ENCODE results near the gene ULK1.

Gene ULK1

DNA sequence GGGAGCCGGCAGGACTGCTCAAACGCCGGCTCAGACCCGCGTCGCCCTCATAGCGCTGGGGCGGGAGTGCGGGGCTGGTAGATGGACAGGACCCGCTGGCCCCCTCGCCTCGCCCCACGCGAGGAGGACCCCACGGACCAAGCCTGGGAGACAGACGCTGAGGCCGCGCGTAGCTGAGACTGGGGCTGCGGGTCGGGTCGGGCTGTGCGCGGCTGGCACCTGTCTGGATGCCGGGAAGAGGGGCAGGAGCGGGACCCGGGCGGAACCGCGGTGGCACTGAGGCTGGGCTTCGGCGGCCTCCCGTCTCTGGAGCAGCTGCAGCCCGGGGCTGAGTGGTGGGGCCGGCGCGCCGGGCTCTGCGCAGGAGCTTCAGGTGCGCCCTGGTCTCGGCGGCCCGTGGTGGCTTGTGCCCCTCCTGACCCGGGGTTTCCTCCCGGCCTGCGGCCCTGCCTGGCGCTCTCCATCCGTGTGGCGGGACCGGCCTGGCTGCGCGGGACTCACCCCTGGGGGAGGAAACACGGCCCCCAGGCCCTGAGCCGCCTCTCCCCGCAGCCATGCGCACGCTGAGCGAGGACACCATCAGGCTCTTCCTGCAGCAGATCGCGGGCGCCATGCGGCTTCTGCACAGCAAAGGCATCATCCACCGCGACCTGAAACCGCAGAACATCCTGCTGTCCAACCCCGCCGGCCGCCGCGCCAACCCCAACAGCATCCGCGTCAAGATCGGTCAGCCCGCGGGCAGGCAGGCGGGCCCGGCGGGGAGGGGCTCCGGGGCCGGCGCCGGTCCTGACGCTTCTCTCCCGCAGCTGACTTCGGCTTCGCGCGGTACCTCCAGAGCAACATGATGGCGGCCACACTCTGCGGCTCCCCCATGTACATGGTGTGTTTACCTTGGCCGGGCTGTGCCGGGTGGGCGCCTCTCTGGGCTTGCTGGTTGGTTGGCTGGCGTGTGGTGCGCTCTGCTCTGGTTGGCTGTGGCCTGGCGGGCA is 14.0 kb downstream of the ULK1 start:
- DNase-seq (ENCODE audit: low read depth in 2 of 2): no peak

- no peak for DNase-seq (ENCODE audit: low read depth in 2 of 2)
Observed at GRCh38 chr12:131909081-131909751, 14.8 kb downstream of the ULK1 start.

GRCh38 chr12:131909752-131910219 is 15.4 kb downstream of the ULK1 start:
- no peak for DNase-seq (ENCODE audit: low read depth in 2 of 2)

DNA sequence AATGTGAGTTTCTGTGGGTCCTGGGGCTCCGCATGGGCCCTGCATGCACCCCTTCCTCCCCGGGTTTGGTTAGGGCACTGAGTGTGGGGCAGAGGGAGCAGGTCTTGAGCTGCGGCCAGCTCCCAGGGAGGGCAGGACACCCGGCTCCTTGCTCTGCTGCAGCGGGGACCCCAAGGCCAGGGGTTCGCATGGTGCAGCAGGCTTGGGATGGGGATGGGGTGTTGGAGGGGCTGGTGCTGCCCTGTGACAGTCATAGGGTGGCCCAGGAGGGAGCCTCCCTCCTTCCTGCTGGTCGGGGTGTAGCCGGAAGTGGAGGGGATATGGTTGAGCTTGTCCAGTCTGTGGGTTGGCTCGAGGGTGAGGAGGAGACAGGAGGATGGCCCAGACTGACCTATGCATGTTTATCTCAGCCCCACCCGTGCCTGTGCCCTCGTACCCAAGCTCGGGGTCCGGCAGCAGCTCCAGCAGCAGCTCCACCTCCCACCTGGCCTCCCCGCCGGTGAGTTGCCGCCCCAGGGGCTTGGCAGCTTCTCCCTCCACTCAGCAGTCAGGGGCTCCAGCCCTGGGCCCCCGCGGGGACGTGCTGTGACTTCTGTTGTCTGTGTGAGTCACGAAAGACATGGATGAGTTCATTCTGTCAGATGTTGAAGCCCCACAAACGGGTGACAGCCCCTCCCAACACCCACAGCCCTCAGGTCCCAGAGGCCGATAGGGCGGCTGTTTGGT is 16.0 kb downstream of the ULK1 start:
- DNase-seq (ENCODE audit: low read depth in 2 of 2): no peak

GRCh38 chr12:131911028-131911650 is 16.7 kb downstream of the ULK1 start:
- DNase-seq (ENCODE audit: low read depth in 2 of 2): no peak

DNA sequence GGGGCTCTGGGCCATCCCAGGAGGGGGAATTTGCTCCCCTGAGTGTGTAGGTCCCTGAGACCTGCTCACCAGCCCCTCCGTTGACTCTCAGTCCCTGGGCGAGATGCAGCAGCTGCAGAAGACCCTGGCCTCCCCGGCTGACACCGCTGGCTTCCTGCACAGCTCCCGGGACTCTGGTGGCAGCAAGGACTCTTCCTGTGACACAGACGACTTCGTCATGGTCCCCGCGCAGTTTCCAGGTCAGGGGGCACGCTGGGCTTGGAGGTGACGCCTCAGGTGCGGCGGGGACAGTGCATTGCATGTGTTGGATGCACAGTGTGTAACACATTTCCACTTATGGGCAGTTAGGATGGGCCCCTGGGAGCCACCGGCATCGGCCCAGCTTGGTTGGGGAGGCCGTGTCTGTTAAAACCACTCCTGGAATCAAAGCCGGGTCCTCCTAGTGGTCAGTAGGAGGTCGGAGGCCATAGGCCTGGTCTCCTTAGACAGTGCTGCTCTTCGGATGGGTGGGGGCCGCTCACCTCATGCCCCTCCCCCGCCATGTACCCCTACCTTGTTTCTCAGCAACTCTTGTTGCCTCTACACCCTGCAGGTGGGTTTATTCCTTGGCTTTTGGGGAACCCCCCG is 17.5 kb downstream of the ULK1 start:
- no peak for DNase-seq (ENCODE audit: low read depth in 2 of 2)

DNA sequence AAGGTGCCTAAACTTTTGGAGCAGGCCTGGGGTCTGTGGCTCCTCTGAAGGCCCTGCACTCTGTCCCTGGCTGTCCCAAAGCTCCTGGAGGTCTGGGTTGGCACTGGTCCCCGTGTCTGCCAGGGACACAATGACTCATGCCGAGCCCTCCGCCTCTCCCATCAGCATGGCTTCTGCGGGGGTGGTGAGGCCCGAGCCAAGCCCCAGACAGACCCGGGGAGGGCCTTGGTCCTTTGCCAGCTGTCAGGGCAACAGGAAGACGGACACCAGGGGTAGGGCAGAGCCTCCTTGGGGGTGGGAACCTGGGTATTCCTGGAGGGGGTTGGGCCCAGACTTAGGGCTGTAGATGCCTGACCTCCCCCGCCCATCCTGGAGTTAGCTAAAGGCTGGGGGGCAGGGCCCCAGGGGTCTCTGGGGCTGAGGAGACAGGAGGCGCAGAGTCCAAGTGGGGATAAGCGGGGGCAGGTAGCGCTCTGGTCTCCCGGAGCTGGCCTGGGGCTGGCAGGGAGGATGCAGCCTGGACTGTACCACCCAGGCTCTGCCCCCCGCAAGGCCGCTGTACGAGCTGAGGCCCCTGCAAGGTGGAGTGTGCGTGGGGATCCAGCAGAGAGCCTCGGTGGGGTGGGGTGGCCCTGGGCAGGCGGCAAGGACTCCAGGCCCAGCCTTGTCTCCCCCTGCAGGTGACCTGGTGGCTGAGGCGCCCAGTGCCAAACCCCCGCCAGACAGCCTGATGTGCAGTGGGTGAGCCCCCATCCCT is 18.3 kb downstream of the ULK1 start:
- DNase-seq (ENCODE audit: low read depth in 2 of 2): no peak

DNA sequence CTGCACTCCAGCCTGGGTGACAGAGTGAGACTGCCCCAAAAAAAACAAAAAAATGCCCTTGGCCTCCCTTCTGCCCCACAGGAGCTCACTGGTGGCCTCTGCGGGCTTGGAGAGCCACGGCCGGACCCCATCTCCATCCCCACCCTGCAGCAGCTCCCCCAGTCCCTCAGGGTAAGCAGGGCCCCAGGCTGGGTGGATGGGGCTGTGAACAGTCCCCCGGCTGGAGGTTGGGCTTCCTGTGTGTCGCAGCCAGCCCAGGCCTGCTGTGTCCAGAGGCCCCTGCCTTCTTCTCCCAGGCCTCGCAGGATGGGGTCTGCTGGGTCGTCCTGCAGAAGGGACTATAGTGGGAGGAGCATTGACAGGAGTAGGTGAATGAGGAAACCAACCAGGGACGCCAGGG is 19.2 kb downstream of the ULK1 start:
- no peak for DNase-seq (ENCODE audit: low read depth in 2 of 2)

DNA sequence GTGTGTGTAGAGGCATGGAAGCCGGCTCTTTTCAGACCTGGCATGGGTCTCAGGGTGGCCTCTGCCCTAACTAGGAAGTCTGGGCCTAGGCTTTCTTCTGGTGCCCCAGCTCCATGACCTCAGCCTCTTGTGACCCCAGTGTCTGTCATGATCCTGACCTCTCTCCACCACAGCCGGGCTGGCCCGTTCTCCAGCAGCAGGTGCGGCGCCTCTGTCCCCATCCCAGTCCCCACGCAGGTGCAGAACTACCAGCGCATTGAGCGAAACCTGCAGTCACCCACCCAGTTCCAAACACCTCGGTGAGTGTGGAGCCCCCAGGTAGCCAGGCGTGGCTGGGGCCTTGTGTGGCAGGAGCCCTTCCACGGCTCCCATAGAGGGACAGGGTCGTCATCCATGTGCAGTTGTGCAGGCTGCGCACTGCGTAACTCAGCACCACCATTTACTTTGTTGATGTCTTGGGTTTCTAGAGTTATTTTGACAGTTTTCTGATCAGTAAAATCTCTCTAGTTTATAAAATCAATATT is 19.8 kb downstream of the ULK1 start:
- DNase-seq (ENCODE audit: low read depth in 2 of 2): no peak

GRCh38 chr12:131915000-131915689 is 20.7 kb downstream of the ULK1 start:
- no peak for DNase-seq (ENCODE audit: low read depth in 2 of 2)

DNA sequence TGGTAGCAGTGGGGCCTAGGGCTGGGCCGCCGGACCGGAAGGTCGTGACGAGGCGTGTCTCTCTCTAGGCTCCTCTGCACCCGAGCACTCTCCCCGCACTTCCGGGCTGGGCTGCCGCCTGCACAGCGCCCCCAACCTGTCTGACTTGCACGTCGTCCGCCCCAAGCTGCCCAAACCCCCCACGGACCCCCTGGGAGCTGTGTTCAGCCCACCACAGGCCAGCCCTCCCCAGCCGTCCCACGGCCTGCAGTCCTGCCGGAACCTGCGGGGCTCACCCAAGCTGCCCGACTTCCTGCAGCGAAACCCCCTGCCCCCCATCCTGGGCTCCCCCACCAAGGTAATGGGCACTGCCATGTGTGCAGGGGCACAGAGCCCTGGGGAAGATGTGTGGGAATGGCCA is 21.4 kb downstream of the ULK1 start:
- DNase-seq (ENCODE audit: low read depth in 2 of 2): no peak

GRCh38 chr12:131916306-131917138 is 22.1 kb downstream of the ULK1 start:
- no peak for DNase-seq (ENCODE audit: low read depth in 2 of 2)

- DNase-seq (ENCODE audit: low read depth in 2 of 2): no peak
Observed at GRCh38 chr12:131917139-131917710, 22.8 kb downstream of the ULK1 start.

DNA sequence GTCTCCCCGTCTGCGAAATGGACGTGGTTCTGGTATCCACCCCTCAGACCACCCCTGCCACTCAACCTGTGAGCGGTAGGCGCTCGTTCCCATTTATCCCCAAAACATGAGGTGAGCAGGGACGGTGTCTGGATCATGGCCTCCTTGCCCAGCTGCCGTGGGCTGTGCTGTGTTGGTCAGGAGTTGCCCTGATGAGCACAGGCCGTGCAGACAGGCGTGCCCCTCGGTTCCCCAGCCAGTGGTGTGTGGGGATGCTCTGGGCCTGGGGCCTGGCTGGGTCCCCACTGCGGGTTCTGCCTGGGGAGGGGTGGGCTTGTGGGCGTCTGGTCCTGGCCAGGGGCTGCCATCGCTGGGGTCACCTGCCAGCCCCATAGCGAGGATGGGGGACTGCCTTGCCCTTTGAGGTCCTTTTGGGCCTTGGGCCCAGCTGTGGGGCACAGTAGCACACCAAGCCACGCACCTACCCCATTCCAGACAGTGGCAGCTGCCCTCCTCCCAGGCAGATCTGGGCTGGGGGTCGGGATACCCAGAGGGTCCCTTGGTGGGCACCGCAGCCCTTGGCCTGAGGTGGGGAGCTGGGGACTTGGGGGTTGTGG is 23.4 kb downstream of the ULK1 start:
- no peak for DNase-seq (ENCODE audit: low read depth in 2 of 2)

GRCh38 chr12:131918311-131919050 is 24.1 kb downstream of the ULK1 start:
- no peak for DNase-seq (ENCODE audit: low read depth in 2 of 2)

- DNase-seq (ENCODE audit: low read depth in 2 of 2): no peak
Observed at GRCh38 chr12:131919051-131919347, 24.6 kb downstream of the ULK1 start.

DNA sequence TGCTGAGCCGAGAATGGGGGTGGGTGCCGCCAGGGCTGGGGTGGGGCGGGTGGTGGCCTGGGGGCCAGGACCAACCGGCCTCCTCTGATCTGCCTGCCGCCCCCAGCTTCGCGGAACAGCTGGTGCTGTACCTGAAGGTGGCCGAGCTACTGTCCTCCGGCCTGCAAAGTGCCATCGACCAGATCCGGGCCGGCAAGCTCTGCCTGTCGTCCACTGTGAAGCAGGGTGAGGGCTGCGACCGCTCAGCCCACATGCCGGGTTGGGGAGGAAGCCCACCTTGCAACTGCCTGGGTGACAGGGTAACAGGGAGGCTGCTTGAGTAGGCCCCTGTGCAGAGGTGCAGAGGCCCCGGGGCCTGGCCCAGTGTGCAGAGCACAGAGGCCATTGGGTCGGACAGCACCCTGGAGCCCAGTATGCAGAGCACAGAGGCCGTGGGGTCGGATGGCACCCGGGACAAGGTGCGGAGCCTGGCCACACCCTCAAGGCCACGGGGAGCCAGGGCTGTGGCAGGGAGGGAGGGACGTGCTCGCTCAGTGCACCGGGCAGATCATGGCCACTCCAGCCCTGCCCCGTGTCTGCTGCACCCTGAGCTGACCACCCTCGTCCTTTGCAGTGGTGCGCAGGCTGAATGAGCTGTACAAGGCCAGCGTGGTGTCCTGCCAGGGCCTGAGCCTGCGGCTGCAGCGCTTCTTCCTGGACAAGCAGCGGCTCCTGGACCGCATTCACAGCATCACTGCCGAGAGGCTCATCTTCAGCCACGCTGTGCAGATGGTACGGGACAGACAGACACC is 25.1 kb downstream of the ULK1 start:
- no peak for DNase-seq (ENCODE audit: low read depth in 2 of 2)
